Measurements from ENCODE around the gene NPEPL1. TPM values are rescaled to one million over a fixed set of nuclear protein-coding genes. Genes with fewer than 3 reads are reported as not detected.
A peak's percentile ranks its signal among the peaks of the same experiment; 100 is the strongest.

NPEPL1 gene
- total and polyA plus RNA-seq, 2 donors = 7.4 to 52.3 TPM

DNA sequence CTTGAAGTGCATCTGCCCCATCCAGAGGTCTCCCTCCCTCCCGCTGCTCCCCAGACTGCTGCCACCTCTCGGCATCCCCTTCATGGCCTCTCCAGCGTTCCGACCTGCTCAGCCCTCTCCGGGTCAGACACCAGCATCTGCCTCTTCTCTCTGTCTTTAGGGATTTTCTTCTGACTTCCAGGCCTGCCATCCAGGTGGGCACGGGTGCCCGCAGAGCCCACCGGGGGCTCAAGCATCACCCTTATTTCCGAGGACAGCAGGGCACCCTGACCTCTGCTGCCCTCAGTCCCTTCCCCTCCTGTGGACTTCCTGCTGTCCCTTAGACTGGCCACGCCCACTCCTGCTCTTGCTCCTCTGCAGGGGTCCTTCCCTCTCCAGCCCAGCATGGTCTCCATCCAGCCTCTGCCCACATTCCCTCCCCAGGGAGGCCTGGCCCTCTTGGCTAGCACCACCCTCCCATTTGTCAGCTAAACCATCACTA, 3.3 kb downstream of the NPEPL1 start:
- WGBS = 96% methylated on average over 10 of the region's 10 CpGs
- H3K4me1 ChIP-seq (ENCODE audit: control insufficient read depth in 2 of 2, insufficient read depth in 2 of 2, low read length in 2 of 2) = peaks cover 2 to 12% of the 10 kb centered on the region in 2 donors
- DNase-seq (ENCODE audit: low read depth in 6 of 9, low spot score in 9 of 9) = no peak
- no peak overlapping the region for H3K27ac ChIP-seq (ENCODE audit: low read depth in 1 of 2, low read length in 1 of 2)
- peaks cover 8 to 35% of the 10 kb centered on the region in 2 donors for H3K36me3 ChIP-seq (ENCODE audit: control insufficient read depth in 2 of 2, insufficient read depth in 2 of 2, low read length in 1 of 2)
- H3K9me3 ChIP-seq (ENCODE audit: control insufficient read depth in 2 of 2, insufficient read depth in 1 of 2, low read length in 1 of 2) = peaks cover 0 to 1% of the 10 kb centered on the region in 2 donors
- H3K4me3 ChIP-seq (ENCODE audit: low read length in 2 of 2) = no peak overlapping the region
- H3K27me3 ChIP-seq (ENCODE audit: control insufficient read depth in 2 of 2, insufficient read depth in 1 of 2, low read length in 1 of 2) = peaks cover 0 to 6% of the 10 kb centered on the region in 2 donors

DNA sequence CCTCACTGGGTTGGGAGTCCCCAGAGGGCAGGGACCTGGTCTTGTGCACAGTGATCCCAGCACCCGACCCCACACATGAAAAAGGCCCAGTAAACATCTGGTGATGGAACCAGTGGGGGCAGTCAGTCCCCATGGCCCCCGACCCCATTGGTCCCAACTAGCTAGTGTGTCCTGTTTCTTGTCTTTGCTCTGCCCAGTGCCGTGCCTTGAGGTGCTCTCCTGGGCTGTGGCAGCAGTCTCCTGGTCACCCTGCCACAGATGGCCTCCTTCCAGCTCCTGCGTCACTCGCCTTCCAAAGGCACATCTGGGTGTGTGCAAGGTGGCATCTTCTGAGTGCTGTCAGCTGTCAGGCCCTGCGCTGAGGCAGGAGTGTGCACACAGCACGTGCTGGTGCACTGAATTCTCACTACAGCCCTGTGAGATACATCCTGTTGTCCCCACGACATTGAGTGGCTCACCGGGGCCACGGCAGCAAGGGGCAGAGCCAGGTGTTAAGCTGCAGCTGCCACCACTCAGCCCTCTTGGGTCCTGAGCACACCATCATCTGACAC, 3.9 kb downstream of the NPEPL1 start:
- peaks cover 0 to 1% of the 10 kb centered on the region in 2 donors for H3K9me3 ChIP-seq (ENCODE audit: control insufficient read depth in 2 of 2, insufficient read depth in 1 of 2, low read length in 1 of 2)
- H3K36me3 ChIP-seq (ENCODE audit: control insufficient read depth in 2 of 2, insufficient read depth in 2 of 2, low read length in 1 of 2) = peaks cover 8 to 35% of the 10 kb centered on the region in 2 donors
- no peak overlapping the region for H3K4me3 ChIP-seq (ENCODE audit: low read length in 2 of 2)
- H3K27ac ChIP-seq (ENCODE audit: low read depth in 1 of 2, low read length in 1 of 2) = no peak overlapping the region
- peaks cover 0 to 6% of the 10 kb centered on the region in 2 donors for H3K27me3 ChIP-seq (ENCODE audit: control insufficient read depth in 2 of 2, insufficient read depth in 1 of 2, low read length in 1 of 2)
- WGBS = 96% methylated on average over 10 of the region's 10 CpGs
- DNase-seq (ENCODE audit: low read depth in 6 of 9, low spot score in 9 of 9) = no peak
- peaks cover 2 to 12% of the 10 kb centered on the region in 2 donors for H3K4me1 ChIP-seq (ENCODE audit: control insufficient read depth in 2 of 2, insufficient read depth in 2 of 2, low read length in 2 of 2)

DNA sequence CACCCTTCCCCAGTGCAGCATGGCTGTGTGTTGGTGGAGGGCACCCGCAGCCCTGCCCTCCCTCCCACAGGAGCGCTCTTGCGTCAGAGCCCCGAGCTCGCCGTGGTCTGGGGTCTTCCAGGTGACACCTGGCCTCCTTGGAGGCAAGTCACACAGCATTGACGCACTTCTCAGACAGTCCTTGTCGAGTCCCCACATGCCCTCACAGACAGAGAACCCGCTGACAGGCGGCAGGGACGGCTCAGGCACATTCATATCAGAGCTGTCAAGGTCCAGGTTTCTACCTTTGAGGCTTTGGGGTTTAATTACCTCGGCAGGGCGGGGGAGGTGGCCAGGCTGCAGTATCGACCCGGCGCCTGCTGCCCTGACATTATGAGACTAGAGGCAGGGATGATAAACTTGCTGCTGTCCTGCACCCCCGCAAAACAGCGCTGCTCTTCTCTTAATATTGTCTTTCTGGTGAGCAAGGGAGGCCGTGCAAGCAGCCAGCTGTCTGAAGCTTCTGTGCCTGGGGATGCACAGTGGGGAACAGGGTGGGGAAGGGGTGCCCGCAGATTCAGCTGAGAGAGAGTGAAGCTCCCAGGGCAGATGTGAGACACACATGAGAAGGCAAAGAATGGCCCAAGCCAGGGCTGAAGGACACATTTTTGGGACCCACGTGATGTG, 4.7 kb downstream of the NPEPL1 start:
- H3K27me3 ChIP-seq (ENCODE audit: control insufficient read depth in 2 of 2, insufficient read depth in 1 of 2, low read length in 1 of 2) = peaks cover 0 to 6% of the 10 kb centered on the region in 2 donors
- H3K4me3 ChIP-seq (ENCODE audit: low read length in 2 of 2) = no peak overlapping the region
- peaks cover 0 to 1% of the 10 kb centered on the region in 2 donors for H3K9me3 ChIP-seq (ENCODE audit: control insufficient read depth in 2 of 2, insufficient read depth in 1 of 2, low read length in 1 of 2)
- DNase-seq (ENCODE audit: low read depth in 6 of 9, low spot score in 9 of 9) = no peak
- H3K27ac ChIP-seq (ENCODE audit: low read depth in 1 of 2, low read length in 1 of 2) = no peak overlapping the region
- H3K4me1 ChIP-seq (ENCODE audit: control insufficient read depth in 2 of 2, insufficient read depth in 2 of 2, low read length in 2 of 2) = peaks cover 2 to 6% of the 10 kb centered on the region in 2 donors
- 94% methylated on average over 21 of the region's 21 CpGs for WGBS
- H3K36me3 ChIP-seq (ENCODE audit: control insufficient read depth in 2 of 2, insufficient read depth in 2 of 2, low read length in 1 of 2) = peaks cover 8 to 38% of the 10 kb centered on the region in 2 donors

DNA sequence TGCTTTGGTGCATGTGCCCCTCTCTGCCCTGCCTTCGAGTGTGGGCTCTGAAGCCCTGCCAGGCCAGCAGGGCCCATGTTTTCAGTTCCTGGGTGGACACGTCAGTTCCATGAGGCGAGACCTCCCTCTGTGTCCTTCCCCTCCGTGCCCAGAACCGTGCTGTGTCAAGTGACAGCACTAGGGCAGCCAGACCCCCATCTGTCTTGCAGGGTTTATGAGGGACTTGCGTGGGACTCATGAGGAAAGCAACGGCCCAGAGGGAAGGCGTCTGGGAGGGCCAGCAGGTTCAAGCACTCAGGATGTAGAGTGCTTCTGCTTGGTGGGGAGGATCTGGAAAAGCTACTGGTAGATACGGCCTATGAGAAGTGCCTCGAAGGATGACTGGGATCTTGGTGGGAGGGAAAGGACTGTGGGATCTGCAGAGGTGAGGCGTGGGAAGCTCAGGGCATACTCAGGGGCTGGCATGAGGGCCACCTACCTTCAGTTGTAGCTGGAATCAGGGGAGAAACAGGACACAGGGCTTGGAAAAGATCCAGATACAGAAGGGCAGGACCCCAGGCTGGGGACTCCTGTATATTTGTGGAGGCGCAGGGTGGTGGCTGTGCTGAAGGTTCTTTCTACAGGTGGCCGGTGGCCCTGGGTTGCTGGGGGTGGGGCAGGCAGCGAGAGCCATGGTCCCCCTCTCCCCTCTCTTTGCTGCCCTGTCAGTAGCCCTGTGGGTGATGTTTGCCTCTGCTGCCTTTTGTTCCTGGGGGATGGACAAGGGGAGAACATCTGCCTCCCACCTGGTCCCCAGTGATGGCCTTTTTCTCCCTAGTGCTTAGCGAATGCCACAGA, 5.5 kb downstream of the NPEPL1 start:
- Histone ChIP-seq H3K9me3 (ENCODE audit: control insufficient read depth in 2 of 2, insufficient read depth in 1 of 2, low read length in 1 of 2) (peaks cover 0 to 1% of the 10 kb centered on the region in 2 donors), H3K27ac (ENCODE audit: low read depth in 1 of 2, low read length in 1 of 2) (no peak overlapping the region), H3K4me3 (ENCODE audit: low read length in 2 of 2) (no peak overlapping the region), H3K4me1 (ENCODE audit: control insufficient read depth in 2 of 2, insufficient read depth in 2 of 2, low read length in 2 of 2) (peaks cover 2 to 6% of the 10 kb centered on the region in 2 donors), H3K36me3 (ENCODE audit: control insufficient read depth in 2 of 2, insufficient read depth in 2 of 2, low read length in 1 of 2) (peaks cover 12 to 44% of the 10 kb centered on the region in 2 donors), H3K27me3 (ENCODE audit: control insufficient read depth in 2 of 2, insufficient read depth in 1 of 2, low read length in 1 of 2) (peaks cover 0 to 6% of the 10 kb centered on the region in 2 donors)
- WGBS = 97% methylated on average over 15 of the region's 15 CpGs
- no peak for DNase-seq (ENCODE audit: low read depth in 6 of 9, low spot score in 9 of 9)

DNA sequence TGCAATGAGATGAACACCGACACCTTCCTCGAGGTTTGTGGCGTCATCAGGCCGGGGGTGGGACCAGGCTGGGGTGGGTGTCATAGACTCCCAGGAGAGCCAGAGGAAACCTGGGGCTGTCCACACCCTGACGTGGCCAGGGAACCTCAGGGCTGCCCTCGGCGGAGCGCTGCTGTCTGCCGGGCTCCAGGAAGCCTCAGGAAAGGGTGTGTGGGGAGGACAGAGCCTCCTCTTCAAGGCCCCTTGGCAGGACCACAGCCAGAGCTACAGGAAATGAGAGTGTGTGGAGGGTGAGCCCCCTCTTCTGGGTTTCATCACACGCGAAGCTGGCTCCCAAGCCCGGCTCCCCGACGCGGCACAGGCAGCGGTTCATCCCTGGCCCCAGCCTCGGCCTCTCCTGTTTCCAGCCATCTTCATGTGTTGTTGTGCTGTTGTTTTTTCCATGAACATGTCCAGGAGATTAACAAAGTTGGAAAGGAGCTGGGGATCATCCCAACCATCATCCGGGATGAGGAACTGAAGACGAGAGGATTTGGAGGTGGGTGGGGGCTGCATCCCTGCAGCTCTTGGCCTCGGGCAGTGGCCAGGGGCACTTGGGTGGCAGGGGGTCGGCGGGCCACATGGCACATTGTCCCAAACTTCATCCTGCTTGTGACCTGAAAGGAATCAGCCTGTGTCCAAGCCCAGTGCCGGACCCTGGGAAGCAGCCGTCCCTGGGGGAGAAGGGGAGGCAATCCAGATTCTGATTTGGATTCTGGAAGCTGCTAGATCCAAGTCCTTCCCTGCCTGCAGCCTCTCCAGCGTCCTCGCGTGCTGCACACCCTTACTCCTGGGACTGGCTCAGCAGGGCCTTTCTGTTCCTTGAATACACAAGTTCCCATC, 6.4 kb downstream of the NPEPL1 start:
- Histone ChIP-seq H3K4me1 (ENCODE audit: control insufficient read depth in 2 of 2, insufficient read depth in 2 of 2, low read length in 2 of 2) (peaks cover 0 to 2% of the 10 kb centered on the region in 2 donors), H3K4me3 (ENCODE audit: low read length in 2 of 2) (no peak overlapping the region), H3K36me3 (ENCODE audit: control insufficient read depth in 2 of 2, insufficient read depth in 2 of 2, low read length in 1 of 2) (peaks cover 13 to 53% of the 10 kb centered on the region in 2 donors), H3K9me3 (ENCODE audit: control insufficient read depth in 2 of 2, insufficient read depth in 1 of 2, low read length in 1 of 2) (no peaks in the 10 kb centered on the region), H3K27ac (ENCODE audit: low read depth in 1 of 2, low read length in 1 of 2) (peak overlapping the region in 1 of 2 donors; percentile 17), H3K27me3 (ENCODE audit: control insufficient read depth in 2 of 2, insufficient read depth in 1 of 2, low read length in 1 of 2) (no peaks in the 10 kb centered on the region)
- WGBS = 93% methylated on average over 27 of the region's 27 CpGs
- no peak for DNase-seq (ENCODE audit: low read depth in 6 of 9, low spot score in 9 of 9)

DNA sequence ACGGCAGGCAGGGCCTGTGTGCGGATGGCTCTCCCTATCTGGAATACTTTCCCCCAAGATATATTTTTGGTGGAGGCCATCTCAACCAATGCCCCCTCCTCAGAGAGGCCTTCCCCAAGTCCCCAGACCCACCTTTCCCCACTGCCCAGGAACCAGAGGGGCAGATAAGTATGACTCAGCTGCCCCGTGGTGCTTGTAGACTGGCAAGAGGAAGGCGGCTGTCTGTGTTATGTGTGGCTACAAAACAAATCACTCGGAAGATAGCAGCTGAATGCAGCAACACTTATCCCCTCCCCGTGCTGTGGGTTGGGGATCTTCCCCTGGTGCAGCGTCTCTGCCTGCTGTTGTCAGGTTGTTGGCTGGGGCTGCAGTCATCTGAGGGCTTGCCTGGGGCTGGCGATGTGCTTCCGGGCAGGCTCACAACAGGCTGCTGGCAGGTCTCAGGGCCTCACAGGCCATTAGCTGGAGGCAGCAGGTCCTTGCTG, 7.1 kb downstream of the NPEPL1 start:
- H3K9me3 ChIP-seq (ENCODE audit: control insufficient read depth in 2 of 2, insufficient read depth in 1 of 2, low read length in 1 of 2) = no peaks in the 10 kb centered on the region
- H3K4me1 ChIP-seq (ENCODE audit: control insufficient read depth in 2 of 2, insufficient read depth in 2 of 2, low read length in 2 of 2) = no peaks in the 10 kb centered on the region
- 97% methylated on average over 9 of the region's 9 CpGs for WGBS
- H3K27me3 ChIP-seq (ENCODE audit: control insufficient read depth in 2 of 2, insufficient read depth in 1 of 2, low read length in 1 of 2) = no peaks in the 10 kb centered on the region
- no peak overlapping the region for H3K4me3 ChIP-seq (ENCODE audit: low read length in 2 of 2)
- H3K36me3 ChIP-seq (ENCODE audit: control insufficient read depth in 2 of 2, insufficient read depth in 2 of 2, low read length in 1 of 2) = peaks cover 15 to 50% of the 10 kb centered on the region in 2 donors
- no peak overlapping the region for H3K27ac ChIP-seq (ENCODE audit: low read depth in 1 of 2, low read length in 1 of 2)
- DNase-seq (ENCODE audit: low read depth in 6 of 9, low spot score in 9 of 9) = no peak

DNA sequence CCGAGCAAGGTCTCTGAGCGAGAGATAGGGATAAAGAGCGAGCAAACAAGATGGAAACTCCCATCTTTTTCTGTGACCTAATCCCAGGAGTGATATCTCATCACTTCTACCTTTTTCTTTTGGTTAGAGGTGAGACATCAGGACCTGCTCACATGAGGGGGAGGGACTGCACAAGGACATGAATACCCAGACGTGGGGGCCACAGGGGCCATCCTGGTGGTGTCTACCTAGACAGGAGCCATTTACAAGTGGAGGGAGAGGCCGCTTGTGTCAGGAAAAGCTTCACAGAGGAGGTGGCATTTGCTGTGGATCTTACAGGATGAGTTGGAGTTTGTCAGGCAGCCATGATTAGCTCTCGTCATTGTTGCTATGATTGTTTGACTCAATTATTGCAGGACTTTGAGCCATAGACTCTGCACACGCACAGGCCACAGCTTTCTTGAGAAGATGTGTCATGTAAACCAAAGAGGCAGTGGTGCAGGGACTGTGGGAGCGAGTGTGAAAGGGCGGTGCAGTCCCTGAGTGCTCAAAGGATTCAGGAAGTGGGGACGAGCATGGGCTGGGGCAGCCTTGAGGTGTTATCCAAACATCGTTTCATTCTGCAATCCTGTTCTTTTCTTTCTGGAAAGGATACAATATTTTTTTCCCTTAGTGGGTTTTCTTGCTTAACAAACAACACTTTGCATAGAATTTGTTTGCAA, 7.7 kb downstream of the NPEPL1 start:
- Histone ChIP-seq H3K36me3 (ENCODE audit: control insufficient read depth in 2 of 2, insufficient read depth in 2 of 2, low read length in 1 of 2) (peaks cover 15 to 45% of the 10 kb centered on the region in 2 donors), H3K27ac (ENCODE audit: low read depth in 1 of 2, low read length in 1 of 2) (no peak overlapping the region), H3K27me3 (ENCODE audit: control insufficient read depth in 2 of 2, insufficient read depth in 1 of 2, low read length in 1 of 2) (no peaks in the 10 kb centered on the region), H3K4me1 (ENCODE audit: control insufficient read depth in 2 of 2, insufficient read depth in 2 of 2, low read length in 2 of 2) (no peaks in the 10 kb centered on the region), H3K9me3 (ENCODE audit: control insufficient read depth in 2 of 2, insufficient read depth in 1 of 2, low read length in 1 of 2) (no peaks in the 10 kb centered on the region), H3K4me3 (ENCODE audit: low read length in 2 of 2) (no peak overlapping the region)
- no peak for DNase-seq (ENCODE audit: low read depth in 6 of 9, low spot score in 9 of 9)
- 90% methylated on average over 11 of the region's 11 CpGs for WGBS

DNA sequence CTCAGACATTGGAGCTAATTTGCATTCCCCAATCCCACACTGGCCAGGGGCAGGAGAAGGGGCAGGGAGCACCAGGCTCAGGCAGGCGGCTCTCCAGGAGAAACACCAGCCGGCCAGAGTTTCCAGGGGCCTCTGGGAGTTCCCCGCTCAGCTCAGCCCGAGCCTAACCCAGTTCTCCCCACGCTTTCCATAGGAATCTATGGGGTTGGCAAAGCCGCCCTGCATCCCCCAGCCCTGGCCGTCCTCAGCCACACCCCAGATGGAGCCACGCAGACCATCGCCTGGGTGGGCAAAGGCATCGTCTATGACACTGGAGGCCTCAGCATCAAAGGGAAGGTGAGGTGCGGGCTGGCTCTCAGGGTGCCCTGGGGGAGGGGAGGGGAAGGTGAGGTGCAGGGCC, 8.2 kb downstream of the NPEPL1 start:
- DNase-seq (ENCODE audit: low read depth in 6 of 9, low spot score in 9 of 9) = no peak
- no peaks in the 10 kb centered on the region for H3K27me3 ChIP-seq (ENCODE audit: control insufficient read depth in 2 of 2, insufficient read depth in 1 of 2, low read length in 1 of 2)
- H3K4me3 ChIP-seq (ENCODE audit: low read length in 2 of 2) = no peak overlapping the region
- no peak overlapping the region for H3K27ac ChIP-seq (ENCODE audit: low read depth in 1 of 2, low read length in 1 of 2)
- WGBS = 97% methylated on average over 11 of the region's 11 CpGs
- H3K4me1 ChIP-seq (ENCODE audit: control insufficient read depth in 2 of 2, insufficient read depth in 2 of 2, low read length in 2 of 2) = no peaks in the 10 kb centered on the region
- H3K36me3 ChIP-seq (ENCODE audit: control insufficient read depth in 2 of 2, insufficient read depth in 2 of 2, low read length in 1 of 2) = peaks cover 15 to 44% of the 10 kb centered on the region in 2 donors
- no peaks in the 10 kb centered on the region for H3K9me3 ChIP-seq (ENCODE audit: control insufficient read depth in 2 of 2, insufficient read depth in 1 of 2, low read length in 1 of 2)

Measured in thymus (tissue), 11 donors.